NCI-H1694 (cell line): ENCODE data around the gene ABCC11.

Experiments used
- DNase-seq: peaks from one replicate; lab custom pipeline; 2025; lab: John Stamatoyannopoulos, UW

The ABCC11 gene

GRCh38 chr16:48161906-48162305, 85.4 kb downstream of the ABCC11 start:
- DNase-seq, result no peak

GRCh38 chr16:48160575-48160974, 86.8 kb downstream of the ABCC11 start:
- no peak for DNase-seq

GRCh38 chr16:48158296-48158695, 89.0 kb downstream of the ABCC11 start:
- no peak for DNase-seq

- no peak for DNase-seq
Observed at GRCh38 chr16:48157794-48158193, 89.5 kb downstream of the ABCC11 start.

GRCh38 chr16:48157302-48157701, 90.0 kb downstream of the ABCC11 start:
- DNase-seq, result no peak

GRCh38 chr16:48156790-48157209, 90.5 kb downstream of the ABCC11 start:
- peak; percentile 35 for DNase-seq

GRCh38 chr16:48155926-48156789, 91.2 kb downstream of the ABCC11 start, which contains the start of gene ABCC12:
Gene ABCC12, minus strand, starts transcription at chr16:48155993. Its CDS starts 9,569 bp downstream, at chr16:48146424.
- DNase-seq, result no peak

- no peak for DNase-seq
Observed at GRCh38 chr16:48153774-48154173, 93.6 kb downstream of the ABCC11 start.

GRCh38 chr16:48152226-48152625, 95.1 kb downstream of the ABCC11 start:
- DNase-seq, result no peak

GRCh38 chr16:48150707-48151106, 96.6 kb downstream of the ABCC11 start:
- DNase-seq, result no peak

GRCh38 chr16:48146710-48147109, 100.6 kb downstream of the ABCC11 start:
- DNase-seq, result no peak

GRCh38 chr16:48146131-48146530, 101.2 kb downstream of the ABCC11 start:
- no peak for DNase-seq

- no peak for DNase-seq
Observed at GRCh38 chr16:48143812-48144368, 103.4 kb downstream of the ABCC11 start.

- DNase-seq, result no peak
Observed at GRCh38 chr16:48140821-48141220, 106.5 kb downstream of the ABCC11 start.

GRCh38 chr16:48139517-48139916, 107.8 kb downstream of the ABCC11 start:
- no peak for DNase-seq

- no peak for DNase-seq
Observed at GRCh38 chr16:48138543-48138942, 108.8 kb downstream of the ABCC11 start.

GRCh38 chr16:48137822-48138221, 109.5 kb downstream of the ABCC11 start:
- DNase-seq, result no peak

- DNase-seq, result no peak
Observed at GRCh38 chr16:48136547-48137360, 110.6 kb downstream of the ABCC11 start.

- no peak for DNase-seq
Observed at GRCh38 chr16:48133455-48134211, 113.7 kb downstream of the ABCC11 start.

- no peak for DNase-seq
Observed at GRCh38 chr16:48132696-48133095, 114.6 kb downstream of the ABCC11 start.

- no peak for DNase-seq
Observed at GRCh38 chr16:48131201-48131935, 116.0 kb downstream of the ABCC11 start.
